HG03064 (cell line): Measurements from ENCODE around the gene SEMA3C.

Experiments
- ATAC-seq: cut with Tn5 transposase; IDR thresholded peaks from one replicate; pipeline ENCODE4 v1.9.1; 2021; ENCODE audit warnings: low read depth; ENCODE audit not compliant: unreplicated experiment

The SEMA3C gene

GRCh38 chr7:80785961-80786536 is 132.8 kb downstream of the SEMA3C start:
- no peak for ATAC-seq

GRCh38 chr7:80785276-80785675 is 133.6 kb downstream of the SEMA3C start:
- no peak for ATAC-seq

GRCh38 chr7:80783678-80784327 is 135.0 kb downstream of the SEMA3C start:
- no peak for ATAC-seq

GRCh38 chr7:80783186-80783677 is 135.6 kb downstream of the SEMA3C start:
- ATAC-seq = no peak

GRCh38 chr7:80781561-80781979 is 137.3 kb downstream of the SEMA3C start:
- ATAC-seq = no peak

GRCh38 chr7:80781146-80781545 is 137.7 kb downstream of the SEMA3C start:
- ATAC-seq = no peak

- ATAC-seq = no peak
Measured at GRCh38 chr7:80779456-80779855, 139.4 kb downstream of the SEMA3C start.

GRCh38 chr7:80775897-80776296 is 143.0 kb downstream of the SEMA3C start:
- no peak for ATAC-seq

- no peak for ATAC-seq
Measured at GRCh38 chr7:80775482-80775881, 143.4 kb downstream of the SEMA3C start.

- ATAC-seq = no peak
Measured at GRCh38 chr7:80774843-80775242, 144.0 kb downstream of the SEMA3C start.

- no peak for ATAC-seq
Measured at GRCh38 chr7:80773787-80774508, 144.9 kb downstream of the SEMA3C start.

- no peak for ATAC-seq
Measured at GRCh38 chr7:80772347-80772993, 146.4 kb downstream of the SEMA3C start.

GRCh38 chr7:80771523-80771922 is 147.3 kb downstream of the SEMA3C start:
- ATAC-seq = no peak

GRCh38 chr7:80770675-80771081 is 148.2 kb downstream of the SEMA3C start:
- ATAC-seq = no peak

GRCh38 chr7:80770061-80770460 is 148.8 kb downstream of the SEMA3C start:
- ATAC-seq = no peak

GRCh38 chr7:80768756-80769155 is 150.1 kb downstream of the SEMA3C start:
- ATAC-seq = no peak

GRCh38 chr7:80767654-80768053 is 151.2 kb downstream of the SEMA3C start:
- ATAC-seq = no peak

GRCh38 chr7:80766724-80767123 is 152.1 kb downstream of the SEMA3C start:
- ATAC-seq = no peak

GRCh38 chr7:80764132-80764531 is 154.7 kb downstream of the SEMA3C start:
- ATAC-seq = no peak

GRCh38 chr7:80763704-80764103 is 155.1 kb downstream of the SEMA3C start:
- no peak for ATAC-seq

- no peak for ATAC-seq
Measured at GRCh38 chr7:80763289-80763688, 155.6 kb downstream of the SEMA3C start.
